RPMI8226 (cell line): ENCODE measurements around the gene MAP9.
"Not testable (repeated sequence)": the region's sequence is repeated elsewhere in the genome, so short reads cannot be mapped to it uniquely, and the experiment has no call there.

Experiments used
- DNase-seq: peaks from one replicate; pipeline ENCODE4 v3.0.0-alpha.2; 2015

Gene MAP9

GRCh38 chr4:155339999-155340398 is 36.8 kb downstream of the MAP9 start:
- DNase-seq, result no peak

GRCh38 chr4:155339588-155339987 is 37.2 kb downstream of the MAP9 start:
- no peak for DNase-seq

GRCh38 chr4:155338196-155338595 is 38.6 kb downstream of the MAP9 start:
- no peak for DNase-seq

- no peak for DNase-seq
These were observed 40.5 kb downstream of the MAP9 start for GRCh38 chr4:155336242-155336641.

- no peak for DNase-seq
These were observed 45.3 kb downstream of the MAP9 start for GRCh38 chr4:155331478-155331877.

GRCh38 chr4:155322782-155323181 is 54.0 kb downstream of the MAP9 start:
- no peak for DNase-seq

GRCh38 chr4:155321006-155321405 is 55.8 kb downstream of the MAP9 start:
- DNase-seq, result no peak

- no peak for DNase-seq
These were observed 57.2 kb downstream of the MAP9 start for GRCh38 chr4:155319516-155319915.

- not testable (repeated sequence) for DNase-seq
These were observed 64.7 kb downstream of the MAP9 start for GRCh38 chr4:155312027-155312426.

GRCh38 chr4:155307731-155308277 is 69.0 kb downstream of the MAP9 start:
- DNase-seq, result no peak

GRCh38 chr4:155305619-155306018 is 71.1 kb downstream of the MAP9 start:
- DNase-seq, result no peak

GRCh38 chr4:155304375-155304774 is 72.4 kb downstream of the MAP9 start:
- DNase-seq, result no peak

GRCh38 chr4:155299103-155299502 is 77.7 kb downstream of the MAP9 start:
- no peak for DNase-seq
